Central memory CD4-positive, alpha-beta T cell (primary cell): ENCODE measurements around the gene DDAH2.
A peak's percentile ranks its signal among the peaks of the same experiment; 100 is the strongest.

Experiments used
- DNase-seq: peaks from one replicate; pipeline ENCODE4 v3.0.0; 2022

The DDAH2 gene

DNA sequence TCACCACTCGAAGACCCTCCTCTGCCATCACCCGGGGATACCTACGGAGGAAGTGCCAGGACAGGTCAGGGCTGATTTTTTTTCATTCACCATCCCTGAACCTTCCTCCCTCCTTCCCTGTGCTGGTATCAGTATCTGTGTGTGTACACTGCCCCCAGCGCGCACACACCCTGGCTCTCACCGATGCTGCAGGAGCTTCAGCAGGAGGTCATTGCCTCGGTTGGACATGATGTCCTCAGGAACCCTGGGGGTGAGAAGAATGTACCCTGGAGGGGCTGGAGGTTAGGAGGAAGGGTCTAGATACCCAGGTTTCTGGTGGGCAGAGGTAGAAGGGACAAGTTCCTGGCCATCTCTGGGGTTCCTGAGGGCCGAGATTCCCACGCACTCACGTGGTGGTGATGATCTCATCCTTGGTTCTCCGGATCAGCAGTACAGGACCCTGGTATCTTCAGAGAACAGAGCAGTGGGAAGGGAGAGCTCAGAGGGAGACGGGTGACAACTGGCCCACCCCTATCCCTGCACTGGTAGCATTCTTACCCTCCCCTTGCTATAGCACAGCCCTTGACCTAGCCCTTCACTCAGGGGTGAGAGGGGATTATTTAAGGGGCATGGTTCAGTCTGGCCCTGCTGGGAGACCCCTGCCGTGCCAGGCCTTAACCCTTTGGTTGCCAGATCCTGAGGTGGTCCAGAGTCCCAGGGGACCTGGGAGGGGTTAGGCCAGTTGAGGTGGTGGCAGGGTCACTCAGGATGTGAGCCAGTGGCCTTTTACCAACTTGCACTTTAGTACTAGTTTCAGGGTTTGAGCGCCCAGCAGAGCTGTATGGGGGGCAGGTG lies 41.0 kb downstream of the DDAH2 start:
- no peak for DNase-seq

GRCh38 chr6:31687321-31687720 lies 41.8 kb downstream of the DDAH2 start:
- no peak for DNase-seq

GRCh38 chr6:31686483-31686882 lies 42.6 kb downstream of the DDAH2 start:
- DNase-seq = no peak

DNA sequence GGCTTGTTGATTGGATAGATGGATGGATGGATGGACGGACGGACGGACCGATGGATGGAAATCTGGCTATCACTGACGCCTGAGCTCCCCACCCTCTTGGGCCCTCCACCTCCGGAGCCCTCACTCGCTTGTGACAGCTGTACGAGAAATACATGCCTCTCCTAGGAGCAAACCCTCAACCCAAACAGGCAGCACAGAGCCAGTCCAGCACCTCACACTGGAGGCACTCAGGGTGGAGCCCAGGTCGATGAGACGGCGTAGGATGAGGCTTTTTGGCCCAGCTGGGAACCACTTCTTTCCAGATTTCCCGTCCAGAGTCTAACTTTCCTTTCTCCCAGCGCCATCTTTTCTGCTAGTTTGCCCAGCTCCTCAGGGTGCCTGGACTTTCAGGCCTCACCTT lies 45.5 kb downstream of the DDAH2 start:
- no peak for DNase-seq

GRCh38 chr6:31681135-31681671 lies 47.9 kb downstream of the DDAH2 start:
- DNase-seq = peak; percentile 34

GRCh38 chr6:31680226-31681134 lies 48.6 kb downstream of the DDAH2 start, which contains the start of gene LY6G5C:
TSS of gene LY6G5C (minus strand) at chr6:31681067. CDS start at chr6:31680373, 694 bp downstream.
- DNase-seq = peak; percentile 33

DNA sequence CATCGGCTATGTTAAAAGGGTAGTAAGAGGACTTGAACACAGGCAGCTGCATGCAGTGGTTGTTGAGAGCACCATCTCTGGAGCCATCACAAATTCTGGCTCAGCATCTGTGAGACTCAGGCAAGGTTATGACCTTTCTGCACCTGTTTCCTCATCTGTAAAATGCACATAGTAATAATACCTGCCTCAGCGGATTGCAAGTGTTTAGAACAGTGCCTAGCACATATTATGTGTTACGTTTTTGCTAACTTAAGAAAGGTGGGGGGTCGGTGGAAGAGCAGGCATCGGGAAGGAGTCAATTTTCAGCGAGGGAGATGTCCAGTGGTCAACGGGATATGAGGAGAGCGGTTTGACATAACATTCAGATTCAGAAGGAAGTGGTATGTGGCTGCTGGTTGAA lies 51.1 kb downstream of the DDAH2 start:
- no peak for DNase-seq
